Effector memory CD4-positive, alpha-beta T cell (primary cell): ENCODE measurements around the gene JMJD7.

Experiments
- DNase-seq, 3 donors: peaks; one replicate each; pipeline ENCODE4 v3.0.0-alpha.2; 2020
- H3K27ac ChIP-seq: 2 replicates; pipeline ENCODE4 v1.7.0; 2013; ENCODE audit warnings: mild to moderate bottlenecking, low read length, moderate library complexity; ENCODE audit not compliant: insufficient read depth, poor library complexity, severe bottlenecking
- H3K27me3 ChIP-seq: replicated peaks from 2 replicates; pipeline ENCODE4 v1.7.0; 2013; ENCODE audit warnings: mild to moderate bottlenecking, low read length; ENCODE audit not compliant: insufficient read depth, control insufficient read depth, poor library complexity, severe bottlenecking
- H3K36me3 ChIP-seq: 2 replicates; pipeline ENCODE4 v1.7.0; 2013; ENCODE audit warnings: mild to moderate bottlenecking, low read length, moderate library complexity; ENCODE audit not compliant: control insufficient read depth, insufficient read depth
- H3K4me1 ChIP-seq: 2 replicates; pipeline ENCODE4 v1.7.0; 2013; ENCODE audit warnings: low read length, mild to moderate bottlenecking; ENCODE audit not compliant: control insufficient read depth, insufficient read depth, poor library complexity, severe bottlenecking
- H3K4me3 ChIP-seq: 2 replicates; pipeline ENCODE4 v1.7.0; 2013; ENCODE audit warnings: low read length, low read depth, mild to moderate bottlenecking; ENCODE audit not compliant: insufficient read depth, poor library complexity, severe bottlenecking
- H3K9me3 ChIP-seq: 2 replicates; pipeline ENCODE4 v1.7.0; 2013; ENCODE audit warnings: mild to moderate bottlenecking, low read length, moderate library complexity; ENCODE audit not compliant: control insufficient read depth

The JMJD7 gene

GRCh38 chr15:41799488-41799805, 28.4 kb upstream of the JMJD7 start:
- no peak for DNase-seq
- Histone ChIP-seq H3K9me3 (no peaks in the 10 kb centered on the region), H3K36me3 (peaks cover 6% of the 10 kb centered on the region), H3K4me1 (no peaks in the 10 kb centered on the region), H3K4me3 (no peak overlapping the region), H3K27me3 (no peaks in the 10 kb centered on the region), H3K27ac (no peak overlapping the region)

DNA sequence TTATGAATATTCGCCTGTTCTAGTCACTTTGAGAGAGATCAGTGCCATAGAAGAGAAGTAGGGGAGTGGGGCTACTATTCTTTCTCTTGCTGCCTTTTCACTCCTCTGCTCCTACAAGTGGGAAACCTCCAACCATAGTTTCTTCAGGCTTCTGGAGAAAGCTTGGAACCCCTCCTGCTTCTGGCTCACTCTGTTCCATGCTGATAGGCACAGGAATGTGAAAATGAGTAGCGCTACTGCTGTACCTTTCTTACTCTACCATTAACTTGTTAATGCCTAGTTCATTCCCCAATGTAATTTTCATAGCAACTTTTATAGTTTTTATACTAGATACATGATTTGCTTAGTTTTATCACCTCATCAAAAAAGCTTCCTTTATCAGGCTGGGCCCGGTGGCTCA, 26.7 kb upstream of the JMJD7 start:
- DNase-seq, result no peak
- no peak overlapping the region for H3K4me3 ChIP-seq
- H3K36me3 ChIP-seq, result peaks cover 6% of the 10 kb centered on the region
- no peaks in the 10 kb centered on the region for H3K4me1 ChIP-seq
- no peaks in the 10 kb centered on the region for H3K9me3 ChIP-seq
- no peak overlapping the region for H3K27ac ChIP-seq
- no peaks in the 10 kb centered on the region for H3K27me3 ChIP-seq

DNA sequence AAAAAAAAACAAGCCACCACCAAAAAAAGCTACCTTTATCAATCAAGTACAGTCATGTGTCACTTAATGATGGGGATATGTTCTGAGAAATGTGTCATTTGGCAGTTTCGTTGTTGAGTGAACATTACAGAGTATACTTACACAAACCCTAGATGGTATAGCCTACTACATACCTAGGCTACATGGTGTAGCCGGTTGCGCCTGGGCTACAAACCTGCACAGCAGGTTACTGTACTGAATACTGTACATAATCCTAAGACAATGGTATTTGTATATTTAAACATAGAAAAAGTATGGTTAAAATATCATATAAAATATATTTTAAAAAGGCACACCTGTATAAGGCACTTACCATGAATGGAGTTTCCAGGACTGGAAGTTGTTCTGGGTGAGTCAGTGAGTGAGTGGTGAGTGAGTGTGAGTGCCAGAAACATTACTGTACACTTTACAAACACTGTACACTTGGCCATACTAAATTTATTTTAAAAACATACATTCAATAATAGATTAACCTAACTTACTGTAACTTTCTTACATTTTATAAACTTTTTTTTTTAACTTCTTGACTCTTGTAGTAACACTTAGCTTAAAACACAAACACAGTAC, 25.9 kb upstream of the JMJD7 start:
- no peak for DNase-seq
- Histone ChIP-seq H3K9me3 (no peaks in the 10 kb centered on the region), H3K4me3 (no peak overlapping the region), H3K4me1 (no peaks in the 10 kb centered on the region), H3K27me3 (no peaks in the 10 kb centered on the region), H3K36me3 (peaks cover 6% of the 10 kb centered on the region), H3K27ac (no peak overlapping the region)

DNA sequence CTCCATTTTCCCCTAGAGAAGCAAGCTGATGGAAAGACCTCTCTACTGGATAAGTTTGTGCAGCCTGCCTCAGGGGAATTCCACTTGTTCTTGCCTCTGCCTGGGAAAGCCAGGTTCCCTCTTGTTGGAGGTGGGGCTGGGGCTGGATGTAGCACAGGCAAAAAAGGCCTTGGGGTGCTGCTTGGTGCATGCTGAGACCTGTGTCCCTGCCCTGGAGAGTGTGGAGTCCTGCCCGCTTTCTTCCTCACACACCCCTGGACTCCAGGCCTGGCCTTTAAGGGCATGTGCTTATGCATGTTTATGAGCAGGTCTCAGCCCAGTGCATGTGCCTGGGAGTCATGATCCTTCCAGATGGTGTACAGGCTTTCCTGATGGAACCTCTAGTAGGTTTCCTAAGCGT, 23.5 kb upstream of the JMJD7 start:
- Histone ChIP-seq H3K27me3 (no peaks in the 10 kb centered on the region), H3K4me3 (no peak overlapping the region), H3K9me3 (no peaks in the 10 kb centered on the region), H3K36me3 (peaks cover 6% of the 10 kb centered on the region), H3K27ac (no peak overlapping the region), H3K4me1 (no peaks in the 10 kb centered on the region)
- DNase-seq, result no peak

- Histone ChIP-seq H3K27ac (no peak overlapping the region), H3K4me1 (no peaks in the 10 kb centered on the region), H3K4me3 (no peak overlapping the region), H3K9me3 (no peaks in the 10 kb centered on the region), H3K27me3 (no peaks in the 10 kb centered on the region), H3K36me3 (peaks cover under 1% of the 10 kb centered on the region)
- no peak for DNase-seq
These were observed 22.8 kb upstream of the JMJD7 start for GRCh38 chr15:41804916-41805666.

DNA sequence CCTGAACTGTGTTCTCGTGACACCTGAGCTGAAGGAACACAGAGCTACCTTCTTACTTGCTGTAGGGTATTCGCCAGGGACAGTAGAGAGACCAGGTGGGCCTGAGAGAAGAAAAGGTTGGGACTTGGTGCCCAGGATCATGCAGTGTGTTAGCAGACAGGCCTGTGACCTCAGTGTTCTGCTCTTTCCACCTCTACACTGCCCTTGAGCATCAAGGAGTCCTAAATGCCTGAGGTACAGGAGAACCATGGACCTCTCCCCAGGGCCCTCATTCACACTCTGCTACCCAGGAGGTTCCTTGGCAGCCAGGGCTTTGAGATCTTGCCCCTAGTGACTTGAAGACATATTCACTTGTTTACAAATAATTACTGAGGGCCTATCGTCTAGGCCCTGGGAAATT, 22.2 kb upstream of the JMJD7 start:
- Histone ChIP-seq H3K36me3 (no peaks in the 10 kb centered on the region), H3K9me3 (no peaks in the 10 kb centered on the region), H3K4me1 (no peaks in the 10 kb centered on the region), H3K4me3 (no peak overlapping the region), H3K27ac (no peak overlapping the region), H3K27me3 (no peaks in the 10 kb centered on the region)
- DNase-seq, result no peak

- H3K36me3 ChIP-seq, result no peaks in the 10 kb centered on the region
- no peak overlapping the region for H3K4me3 ChIP-seq
- H3K4me1 ChIP-seq, result peaks cover 6% of the 10 kb centered on the region
- no peaks in the 10 kb centered on the region for H3K9me3 ChIP-seq
- no peak overlapping the region for H3K27ac ChIP-seq
- no peak for DNase-seq
- H3K27me3 ChIP-seq, result no peaks in the 10 kb centered on the region
These were observed 21.4 kb upstream of the JMJD7 start for GRCh38 chr15:41806291-41807181.

DNA sequence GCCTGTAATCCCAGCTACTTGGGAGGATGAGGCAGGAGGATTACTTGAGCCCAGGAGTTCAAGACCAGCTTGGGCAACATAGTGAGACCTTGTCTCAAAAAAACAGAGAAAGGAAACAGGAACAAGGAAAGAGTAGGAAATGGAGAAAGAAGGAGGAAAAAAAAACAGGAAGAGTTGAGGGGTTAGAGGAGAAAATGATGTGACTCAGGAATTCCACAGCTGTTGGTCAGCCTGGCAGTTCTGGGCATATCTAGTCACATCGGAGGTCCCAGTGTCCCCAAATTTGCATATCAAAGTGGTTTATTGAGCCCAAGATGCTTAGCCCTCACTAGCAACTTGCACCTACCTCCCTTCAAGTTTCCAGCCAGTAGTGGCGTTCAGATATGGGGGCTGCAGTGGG, 18.8 kb upstream of the JMJD7 start:
- Histone ChIP-seq H3K9me3 (no peaks in the 10 kb centered on the region), H3K4me1 (peaks cover 10% of the 10 kb centered on the region), H3K4me3 (no peak overlapping the region), H3K36me3 (peaks cover 10% of the 10 kb centered on the region), H3K27ac (no peak overlapping the region), H3K27me3 (no peaks in the 10 kb centered on the region)
- DNase-seq, result no peak

GRCh38 chr15:41809526-41810220, 18.2 kb upstream of the JMJD7 start:
- Histone ChIP-seq H3K27me3 (no peaks in the 10 kb centered on the region), H3K4me3 (no peak overlapping the region), H3K27ac (no peak overlapping the region), H3K36me3 (peaks cover 15% of the 10 kb centered on the region), H3K9me3 (no peaks in the 10 kb centered on the region), H3K4me1 (peaks cover 10% of the 10 kb centered on the region)
- DNase-seq, result no peak
